GM13977 (cell line): ENCODE results near the gene RAI1.
A peak's percentile ranks its signal among the peaks of the same experiment; 100 is the strongest.

Source experiments
- DNase-seq: peaks from one replicate; pipeline ENCODE4 v3.0.0; 2012; ENCODE audit warnings: low spot score
- CTCF ChIP-seq: IDR thresholded peaks from 2 replicates; pipeline ENCODE4 v1.5.1; 2012; ENCODE audit warnings: mild to moderate bottlenecking, control low read depth; ENCODE audit not compliant: insufficient read depth; ENCODE audit errors: extremely low read depth, missing control alignments
- in situ Hi-C: fragments of 300-500 bp; cut with MboI; formaldehyde crosslinking; loops from one replicate; pipeline ENCODE4 v1.12.0; 2022; ENCODE audit warnings: low sequenced_read_pairs, low pct_unique_long_range_greater_than_20kb, mixed read lengths, inconsistent platforms; ENCODE audit not compliant: unreplicated experiment

The RAI1 gene

DNA sequence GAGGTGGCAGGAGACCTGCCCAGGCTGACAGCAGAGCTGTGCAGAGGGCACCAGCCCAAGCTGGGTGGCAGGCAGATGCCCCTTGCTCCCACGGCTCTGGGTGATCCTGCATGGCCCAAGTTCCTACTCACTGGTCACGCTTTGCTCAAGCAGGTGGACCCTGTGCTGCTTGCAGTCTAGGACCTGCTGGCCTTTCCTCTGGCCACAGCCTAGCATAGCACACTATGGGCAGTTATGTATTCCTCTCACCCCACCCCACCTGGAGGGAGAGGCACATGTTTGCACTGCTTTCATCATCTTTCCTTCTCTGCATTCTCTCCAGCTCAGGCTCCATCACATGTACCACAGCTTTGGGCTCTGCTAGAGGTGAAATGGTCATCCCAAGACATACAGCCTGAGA, 175.1 kb downstream of the RAI1 start:
- in situ Hi-C loops: no loop called here
- no peak for TF ChIP-seq CTCF
- no peak for DNase-seq

DNA sequence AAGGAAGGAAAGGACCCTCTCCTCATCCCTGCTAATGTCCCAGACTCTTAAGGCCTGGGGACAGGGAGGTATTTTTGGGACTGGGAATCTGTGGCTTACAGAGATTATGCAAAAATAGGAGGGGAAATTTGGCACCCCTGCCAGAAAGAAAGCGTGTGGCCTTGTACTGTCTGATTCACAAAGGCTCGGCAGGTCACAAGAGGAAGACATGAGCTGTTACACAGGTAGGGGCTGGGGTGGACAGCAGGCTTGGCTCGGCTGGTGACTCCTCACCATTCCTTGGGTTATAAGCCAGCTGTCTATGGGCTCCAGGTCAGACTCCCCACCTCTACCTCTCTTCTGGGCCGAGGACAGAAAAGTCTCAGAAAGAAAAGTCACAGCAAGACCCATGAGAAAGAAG, 176.2 kb downstream of the RAI1 start:
- no peak for DNase-seq
- in situ Hi-C loops: no loop called here
- TF ChIP-seq CTCF: no peak

DNA sequence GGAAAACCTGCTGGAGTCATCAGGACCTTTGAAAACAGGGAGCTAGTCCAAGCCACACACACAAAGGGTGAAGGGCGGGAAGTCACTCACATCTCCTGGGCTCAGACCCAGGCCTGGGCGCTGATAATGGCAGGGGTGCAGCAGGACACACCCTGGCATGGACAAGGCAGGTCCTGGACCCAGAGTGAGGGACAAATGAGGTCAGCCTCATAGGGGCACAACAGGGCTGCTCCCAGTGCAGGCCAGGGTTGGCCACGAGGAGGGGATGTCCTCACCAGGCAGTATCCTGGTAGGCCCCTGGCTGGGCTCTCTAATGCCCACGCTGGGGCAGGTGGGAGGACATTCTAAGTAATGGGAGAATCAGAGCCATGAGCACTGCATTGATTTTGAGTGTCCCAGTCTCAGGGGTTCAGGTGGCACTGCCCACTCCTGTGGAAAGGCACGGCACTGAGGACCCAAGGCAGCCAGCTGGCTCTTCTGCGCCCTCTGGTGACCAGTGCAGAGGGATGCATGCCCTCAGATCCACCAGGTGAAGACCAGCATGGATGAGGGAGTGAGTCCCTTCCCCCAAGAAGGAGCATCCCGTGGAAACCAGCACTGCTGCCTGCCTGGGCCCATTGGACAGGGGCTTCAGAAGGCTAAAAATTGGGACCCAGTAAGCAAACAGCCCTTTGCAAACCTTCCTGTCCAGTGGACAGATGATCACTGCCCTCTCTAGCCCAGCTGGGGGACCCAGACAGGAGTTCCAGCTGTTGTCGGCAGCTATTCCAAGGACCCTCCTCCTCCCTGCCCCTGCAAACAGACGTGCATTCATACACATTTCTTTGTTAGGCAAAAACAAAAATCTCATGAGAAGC, 178.9 kb downstream of the RAI1 start:
- peak; percentile 99 for TF ChIP-seq CTCF
- in situ Hi-C loops: loop anchor here (10.0 kb wide), 1 partner anchor 185 kb away; no protein-coding TSS in a partner anchor
- DNase-seq: peak; percentile 82

DNA sequence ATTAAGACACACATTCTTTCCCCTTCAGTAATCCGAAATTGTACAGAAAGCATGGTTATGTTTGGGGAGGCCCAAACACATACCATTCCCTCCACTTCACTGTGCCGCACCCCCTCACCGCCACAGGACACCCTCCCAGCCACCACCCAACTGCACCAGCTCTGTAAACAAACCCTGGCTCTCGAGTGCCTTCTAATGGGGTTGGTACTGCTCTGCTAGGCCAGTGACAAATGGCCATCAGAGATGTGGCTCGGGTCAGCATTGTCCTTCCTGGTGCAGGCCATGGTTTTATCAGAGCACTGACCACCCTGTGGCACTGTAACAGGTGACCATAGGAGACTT, 179.5 kb downstream of the RAI1 start:
- in situ Hi-C loops: loop anchor here (10.0 kb wide), 1 partner anchor 186 kb away; no protein-coding TSS in a partner anchor
- no peak for DNase-seq
- no peak for TF ChIP-seq CTCF
